HG02973 (cell line): ENCODE data around the gene SLC4A5.
"Not testable (repeated sequence)": the region's sequence is repeated elsewhere in the genome, so short reads cannot be mapped to it uniquely, and the experiment has no call there.

Source experiments
- ATAC-seq: cut with Tn5 transposase; IDR thresholded peaks from one replicate; pipeline ENCODE4 v1.9.1; 2021; ENCODE audit warnings: moderate library complexity; ENCODE audit not compliant: unreplicated experiment

SLC4A5 gene

DNA sequence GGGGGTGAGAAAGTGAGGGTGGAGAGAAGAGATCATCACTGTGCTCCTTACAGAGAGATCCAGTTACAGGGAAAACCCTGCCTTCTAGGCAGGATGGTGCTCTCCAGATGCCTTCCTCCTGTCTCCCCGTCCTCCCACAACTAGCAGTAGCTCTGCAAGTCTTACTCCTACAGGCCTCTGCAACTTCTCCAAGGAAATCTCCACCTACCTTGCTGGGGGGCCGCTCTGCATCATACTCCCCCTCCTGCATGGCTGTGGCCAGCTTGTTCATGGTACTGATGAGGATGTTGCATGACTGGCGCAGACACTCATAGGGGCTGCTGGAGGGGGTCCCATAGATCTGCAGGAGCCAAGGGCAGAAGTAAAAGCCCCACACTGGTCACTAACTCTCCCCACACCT lies 22.8 kb upstream of the SLC4A5 start:
- no peak for ATAC-seq

GRCh38 chr2:74364533-74365505 lies 21.6 kb upstream of the SLC4A5 start:
- ATAC-seq = no peak

DNA sequence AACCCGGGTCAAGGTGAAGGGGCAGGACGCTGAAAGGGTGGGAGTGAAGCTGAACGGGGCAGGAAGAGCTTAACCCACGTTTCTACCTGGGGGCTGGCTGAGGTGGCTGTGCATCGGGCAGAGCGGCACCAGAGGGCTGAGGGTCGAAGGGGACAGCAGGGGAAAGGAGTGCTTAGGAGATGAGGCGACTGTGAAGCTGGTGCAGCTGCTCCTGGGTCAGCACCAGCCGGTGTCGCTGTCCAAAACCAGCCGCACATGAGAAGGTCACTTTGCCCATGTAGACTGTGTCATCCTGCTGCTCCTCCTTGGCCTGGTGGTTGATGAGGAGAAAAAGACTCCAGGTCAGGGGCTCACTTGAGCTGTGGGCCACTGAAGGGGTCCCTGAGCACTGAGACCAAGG lies 18.1 kb upstream of the SLC4A5 start:
- ATAC-seq = no peak

GRCh38 chr2:74357627-74358026 lies 14.4 kb upstream of the SLC4A5 start:
- no peak for ATAC-seq

- no peak for ATAC-seq
Measured at GRCh38 chr2:74349889-74350288, 6.7 kb upstream of the SLC4A5 start.

DNA sequence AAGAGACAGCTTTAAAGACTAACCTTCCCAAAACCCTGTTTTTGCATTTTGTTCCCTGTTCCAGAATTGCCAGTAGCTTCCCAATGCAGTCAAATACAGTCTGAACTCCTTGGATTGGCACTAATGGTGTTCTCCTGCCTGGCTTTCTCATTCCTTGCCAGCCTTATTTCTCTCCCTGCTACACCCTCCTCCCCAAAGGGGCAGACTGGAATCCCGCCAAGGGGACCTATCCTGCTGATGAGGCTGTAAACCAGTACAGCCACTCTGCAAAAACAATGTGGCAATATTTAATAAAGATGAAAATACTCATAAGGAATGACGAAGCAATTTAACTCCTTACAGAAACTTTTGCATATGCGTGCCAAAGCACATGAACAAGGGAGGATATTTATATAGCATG lies 4.5 kb upstream of the SLC4A5 start:
- no peak for ATAC-seq

DNA sequence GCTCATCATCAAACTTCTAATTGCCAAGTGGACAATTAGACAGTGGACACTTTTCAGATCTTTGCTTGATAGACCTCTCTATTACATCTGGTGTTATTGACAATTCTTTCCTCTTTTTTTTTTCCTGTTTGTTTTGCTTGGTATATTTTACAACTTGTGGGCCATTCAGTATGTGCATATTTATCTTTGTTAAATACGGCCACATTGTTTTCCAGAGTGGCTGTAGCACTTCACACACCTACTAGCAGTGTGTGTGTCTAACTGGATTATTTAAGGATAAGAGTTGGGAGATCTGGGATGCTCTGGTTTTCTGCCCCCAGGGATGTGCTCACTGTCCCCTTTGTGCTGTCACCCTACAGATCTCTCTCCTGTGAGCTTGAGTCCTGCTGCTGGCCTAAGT lies 4.1 kb upstream of the SLC4A5 start:
- no peak for ATAC-seq

DNA sequence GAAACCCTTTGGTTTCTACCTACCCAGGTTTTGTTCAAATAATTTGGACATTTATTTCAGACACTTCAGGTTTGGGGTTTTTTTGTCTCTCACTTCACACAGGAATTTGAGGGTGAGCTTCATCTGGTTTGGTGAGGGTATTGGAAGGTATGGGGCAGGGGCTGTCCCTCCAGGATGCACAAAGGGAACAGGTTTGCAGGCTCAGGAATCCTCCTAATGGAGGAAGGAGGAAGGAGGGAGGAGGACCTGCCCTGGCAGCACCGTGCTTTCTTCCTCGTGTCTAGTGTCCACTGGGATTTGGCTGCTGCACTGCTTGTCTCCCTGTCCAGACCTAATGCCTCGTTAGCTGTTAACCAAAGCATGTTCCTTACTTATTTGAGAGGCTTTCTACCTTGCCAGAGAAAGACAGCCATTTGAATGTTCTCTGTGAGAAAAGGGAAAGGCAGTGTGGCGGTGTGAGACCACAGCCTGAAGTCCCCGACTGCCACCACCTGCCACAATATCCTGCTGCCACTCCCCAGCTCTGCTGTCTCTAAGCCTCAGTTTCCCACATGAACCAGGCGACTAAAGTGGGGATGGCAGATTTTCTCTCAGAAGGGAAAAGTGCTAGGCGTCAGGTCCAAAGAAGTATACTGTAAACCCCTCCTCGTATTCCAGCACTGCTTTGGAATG lies 2.2 kb upstream of the SLC4A5 start:
- no peak for ATAC-seq

GRCh38 chr2:74336227-74336626 lies 7.0 kb downstream of the SLC4A5 start:
- not testable (repeated sequence) for ATAC-seq

GRCh38 chr2:74334931-74335333 lies 8.3 kb downstream of the SLC4A5 start:
- ATAC-seq = no peak

DNA sequence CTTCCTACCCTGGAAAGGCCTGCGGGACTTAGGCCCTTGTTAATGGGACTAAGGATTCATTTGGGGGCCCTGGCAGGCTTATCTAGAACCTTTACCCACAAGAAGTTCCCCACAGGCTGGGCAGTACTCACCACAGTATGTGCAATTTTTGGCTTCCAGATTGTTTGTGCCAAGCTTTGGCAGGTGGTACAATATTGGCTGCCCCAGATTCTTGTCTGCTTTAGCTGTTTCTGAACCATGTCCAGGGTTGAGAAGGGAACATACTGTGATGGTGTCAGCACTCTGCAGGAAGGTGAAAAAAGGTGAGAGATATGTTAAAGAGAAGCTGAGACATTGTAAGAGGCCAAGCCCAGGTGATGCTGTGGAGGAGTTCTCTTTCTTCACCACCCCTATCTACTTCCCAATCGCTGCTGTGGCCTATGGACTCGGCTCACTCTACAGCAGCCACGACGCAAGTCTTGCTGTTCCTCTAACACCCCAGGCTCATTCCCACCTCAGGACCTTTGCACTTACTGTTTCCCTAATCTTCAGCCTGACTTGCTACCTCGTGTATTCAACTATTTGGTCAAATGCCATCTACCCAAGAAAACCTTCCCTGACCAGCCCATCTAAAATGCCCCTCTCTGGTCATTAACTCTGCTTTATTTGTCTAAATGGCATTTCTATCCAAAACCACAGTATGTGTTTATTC lies 9.2 kb downstream of the SLC4A5 start:
- ATAC-seq = no peak

DNA sequence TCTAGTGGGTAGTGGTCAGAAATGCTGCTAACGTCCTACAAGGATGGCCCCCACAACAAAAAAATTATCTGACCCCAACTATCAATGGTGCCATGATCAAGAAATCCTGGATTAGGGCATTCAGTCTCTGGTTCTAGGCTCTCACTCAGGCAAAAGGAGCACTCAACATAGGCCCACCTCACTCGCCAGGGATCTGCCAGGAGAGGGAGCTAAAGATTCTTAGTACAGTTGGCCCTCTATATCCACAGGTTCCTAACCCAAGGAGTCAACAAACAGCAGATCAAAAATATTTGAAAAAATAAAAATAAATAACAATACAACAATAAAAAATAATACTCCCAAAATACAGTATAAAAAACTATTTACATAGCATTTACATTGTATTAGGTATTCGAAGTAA lies 10.0 kb downstream of the SLC4A5 start:
- no peak for ATAC-seq

- no peak for ATAC-seq
Measured at GRCh38 chr2:74332550-74333174, 10.6 kb downstream of the SLC4A5 start.

- no peak for ATAC-seq
Measured at GRCh38 chr2:74328573-74328972, 14.6 kb downstream of the SLC4A5 start.

- no peak for ATAC-seq
Measured at GRCh38 chr2:74328074-74328473, 15.1 kb downstream of the SLC4A5 start.

GRCh38 chr2:74327627-74328026 lies 15.6 kb downstream of the SLC4A5 start:
- no peak for ATAC-seq

DNA sequence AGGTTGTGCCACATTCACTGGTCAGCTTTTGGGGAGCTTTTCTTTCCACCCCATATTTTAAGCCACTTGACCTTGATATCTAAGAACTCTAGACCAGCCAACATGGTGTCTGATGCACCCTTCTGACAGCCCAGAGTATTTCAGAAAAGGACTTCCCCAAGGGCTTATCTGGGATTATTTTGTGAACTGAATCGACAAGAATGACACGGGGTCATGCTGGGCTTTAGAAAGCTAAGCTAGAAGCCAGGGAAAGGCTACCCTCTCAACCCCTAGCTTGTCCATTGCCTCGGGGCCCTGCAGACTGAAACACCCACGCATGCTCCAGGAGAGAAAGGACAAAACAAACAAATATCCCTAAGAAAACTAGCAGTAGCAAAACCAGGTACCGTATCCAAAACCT lies 16.0 kb downstream of the SLC4A5 start:
- no peak for ATAC-seq

DNA sequence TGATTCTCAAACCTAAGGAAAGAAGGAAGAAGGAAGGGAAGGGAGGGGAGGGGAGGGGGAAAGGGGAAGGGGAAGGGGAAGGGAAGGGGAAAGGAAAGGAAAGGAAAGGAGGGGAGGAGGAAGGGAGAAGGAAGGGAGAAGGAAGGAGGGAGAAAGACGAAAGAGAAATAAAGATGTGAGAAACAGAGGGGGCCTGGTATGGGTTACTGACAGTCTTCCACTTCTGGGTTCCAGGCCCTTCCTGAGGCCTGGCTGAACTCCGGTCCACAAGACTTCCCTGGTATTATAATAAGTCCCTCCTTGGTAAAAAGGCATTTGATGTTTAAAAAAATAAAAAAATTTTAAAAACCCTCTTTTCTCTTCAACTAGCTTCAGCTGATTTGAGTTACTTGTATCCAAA lies 17.4 kb downstream of the SLC4A5 start:
- ATAC-seq = no peak

DNA sequence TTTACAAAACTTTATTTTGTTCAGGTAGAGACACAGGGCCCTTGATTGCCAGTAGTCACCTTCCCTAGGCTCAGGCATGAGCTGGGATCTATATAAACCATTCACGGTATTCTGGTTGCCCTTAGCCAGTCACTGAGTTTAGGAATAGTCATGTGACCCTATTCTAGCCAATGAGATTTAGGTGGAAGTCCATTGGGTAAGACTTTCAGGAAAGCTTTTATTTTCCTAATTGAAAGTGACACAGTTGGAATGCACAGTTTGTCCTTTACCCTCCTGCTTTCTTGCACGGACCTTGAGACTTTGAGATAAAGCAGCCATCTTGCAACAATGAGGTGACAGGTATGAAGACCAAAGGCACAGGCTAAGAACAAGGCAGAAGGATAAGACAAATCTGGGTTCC lies 21.5 kb downstream of the SLC4A5 start:
- no peak for ATAC-seq

DNA sequence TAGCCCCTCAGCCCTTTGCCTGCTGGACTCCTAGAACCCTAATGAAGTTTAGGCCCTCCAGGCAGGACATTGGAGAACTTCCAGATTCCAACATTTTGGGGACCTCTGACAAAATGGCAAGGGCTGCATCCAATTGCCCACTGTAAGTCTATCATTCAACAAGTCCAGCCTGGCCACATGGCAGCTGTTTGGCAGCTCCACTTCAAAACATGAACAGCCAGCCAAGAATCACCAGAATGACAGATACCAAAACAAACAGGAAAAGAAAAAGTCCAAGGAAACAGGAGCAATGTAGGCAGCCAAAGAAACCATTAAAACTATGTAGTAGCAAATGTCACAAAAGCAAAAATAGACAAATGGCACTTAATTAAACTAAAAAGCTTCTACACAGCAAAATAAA lies 25.5 kb downstream of the SLC4A5 start:
- ATAC-seq = no peak

DNA sequence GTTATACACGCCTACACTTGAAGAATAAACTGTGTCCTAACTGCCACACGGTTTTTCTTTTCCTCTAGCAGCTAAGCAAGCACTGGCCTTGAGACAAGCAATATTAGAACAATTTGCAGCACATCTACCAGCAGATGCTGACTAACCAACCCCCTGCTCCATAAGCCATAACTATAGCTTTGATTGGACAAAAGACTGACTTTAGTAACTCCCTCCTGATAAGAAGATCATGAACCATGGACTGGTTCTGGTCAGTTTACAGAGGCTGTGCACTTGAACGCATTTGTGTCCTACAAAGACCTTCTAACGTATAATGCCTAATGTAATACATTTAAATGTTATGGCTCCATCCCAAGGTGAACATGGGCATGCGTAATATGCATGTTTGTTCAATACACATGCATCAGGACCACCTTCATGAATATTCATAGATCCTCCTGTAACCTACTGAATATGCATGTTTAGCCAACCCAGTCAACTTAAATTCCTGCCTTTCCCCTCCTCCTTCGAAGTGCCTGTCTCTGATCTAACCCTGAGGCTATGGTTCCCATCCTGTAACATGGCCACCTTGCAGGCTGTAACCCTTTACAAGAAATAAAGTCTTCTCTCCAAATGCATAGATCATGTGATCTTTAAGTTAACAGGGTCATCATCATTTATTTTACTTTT lies 26.5 kb downstream of the SLC4A5 start:
- ATAC-seq = no peak
